Measurements from ENCODE around the gene DRD5. TPM values are rescaled to one million over a fixed set of nuclear protein-coding genes. Genes with fewer than 3 reads are reported as not detected.

The DRD5 gene
- total and polyA plus RNA-seq, 2 donors = 0.11 TPM; not detected in 1

Small RNA genes lying within 50 kb of the gene (small RNA-seq; reads per million reads assigned to genes)
- gene RNA5SP154 = not detected

Other genes with a start within 250 kb of the DRD5 start
- gene SLC2A9, start 239.9 kb downstream of the DRD5 start, total RNA-seq = 10.4 TPM
- 7.6 TPM for gene SLC2A9, start 239.9 kb downstream of the DRD5 start, polyA plus RNA-seq